Common myeloid progenitor, CD34-positive (primary cell): ENCODE data around the gene TTLL10.
A peak's percentile ranks its signal among the peaks of the same experiment; 100 is the strongest.

Experiments used
- CTCF ChIA-PET: fragments of 350-600 bp; sonication (Branson Sonifier 250); formaldehyde crosslinking; loops from one replicate; lab custom pipeline; 2021; ENCODE audit warnings: antibody characterized with exemption; lab: Charles Lee
- POLR2A ChIA-PET: fragments of 350-600 bp; sonication (Branson Sonifier 250); formaldehyde crosslinking; loops from one replicate; lab custom pipeline; 2021; ENCODE audit warnings: antibody characterized with exemption; lab: Charles Lee
- DNase-seq, 3 donors: peaks; one replicate each; pipeline versions ENCODE4 v3.0.0 to v3.0.0-alpha.2; 2013
- H3K27ac ChIP-seq, 2 experiments: 1 replicate in 1 of 2; 2 replicates in 1 of 2; pipeline ENCODE4 v1.7.0; 2013; ENCODE audit warnings: inconsistent platforms in 2 of 2, low read length in 2 of 2, mild to moderate bottlenecking in 2 of 2, low read depth in 1 of 2, moderate library complexity in 1 of 2; ENCODE audit not compliant: severe bottlenecking in 2 of 2, insufficient read depth in 1 of 2, poor library complexity in 1 of 2
- H3K27me3 ChIP-seq, 5 experiments: replicated peaks in 2 of 5; 1 replicate in 3 of 5; 2 replicates in 2 of 5; pipeline versions ENCODE4 v1.6.1 to v1.7.0; 2013; ENCODE audit warnings: low read length in 4 of 5, mild to moderate bottlenecking in 2 of 5, moderate library complexity in 2 of 5, inconsistent platforms in 1 of 5; ENCODE audit not compliant: insufficient read depth in 5 of 5, control insufficient read depth in 4 of 5
- H3K36me3 ChIP-seq, 4 experiments: 1 replicate in 2 of 4; 2 replicates in 2 of 4; pipeline versions ENCODE4 v1.6.1 to v1.7.0; 2013; ENCODE audit warnings: low read length in 3 of 4, control low read depth in 1 of 4, mild to moderate bottlenecking in 1 of 4; ENCODE audit not compliant: control insufficient read depth in 4 of 4, insufficient read depth in 4 of 4
- H3K4me1 ChIP-seq, 4 experiments: 1 replicate in 3 of 4; 2 replicates in 1 of 4; pipeline versions ENCODE4 v1.6.1 to v1.7.1; 2013; ENCODE audit warnings: low read length in 3 of 4, mild to moderate bottlenecking in 3 of 4, control low read depth in 1 of 4, inconsistent platforms in 1 of 4, moderate library complexity in 1 of 4; ENCODE audit not compliant: control insufficient read depth in 4 of 4, insufficient read depth in 4 of 4; ENCODE audit errors: control extremely low read depth in 1 of 4
- H3K4me3 ChIP-seq, 7 experiments: 1 replicate in 4 of 7; 2 replicates in 3 of 7; pipeline versions ENCODE4 v1.5.1 to v1.7.0; 2013; ENCODE audit warnings: mild to moderate bottlenecking in 7 of 7, low read length in 6 of 7, moderate library complexity in 6 of 7, inconsistent platforms in 2 of 7, low read depth in 2 of 7, control low read depth in 1 of 7; ENCODE audit not compliant: insufficient read depth in 4 of 7, control insufficient read depth in 1 of 7; ENCODE audit errors: extremely low read depth in 1 of 7
- H3K9me3 ChIP-seq, 5 experiments: 1 replicate in 4 of 5; 2 replicates in 1 of 5; pipeline versions ENCODE4 v1.6.1 to v1.7.1; 2013; ENCODE audit warnings: low read length in 4 of 5, mild to moderate bottlenecking in 2 of 5, inconsistent platforms in 1 of 5, low read depth in 1 of 5, moderate library complexity in 1 of 5; ENCODE audit not compliant: control insufficient read depth in 4 of 5, insufficient read depth in 2 of 5; ENCODE audit errors: control extremely low read depth in 1 of 5
- WGBS: methylation state at CpG from one replicate; pipeline ENCODE4 v1.1.5; 2013; ENCODE audit not compliant: insufficient coverage; 5-methylcytosine and 5-hydroxymethylcytosine counted together

The TTLL10 gene

DNA sequence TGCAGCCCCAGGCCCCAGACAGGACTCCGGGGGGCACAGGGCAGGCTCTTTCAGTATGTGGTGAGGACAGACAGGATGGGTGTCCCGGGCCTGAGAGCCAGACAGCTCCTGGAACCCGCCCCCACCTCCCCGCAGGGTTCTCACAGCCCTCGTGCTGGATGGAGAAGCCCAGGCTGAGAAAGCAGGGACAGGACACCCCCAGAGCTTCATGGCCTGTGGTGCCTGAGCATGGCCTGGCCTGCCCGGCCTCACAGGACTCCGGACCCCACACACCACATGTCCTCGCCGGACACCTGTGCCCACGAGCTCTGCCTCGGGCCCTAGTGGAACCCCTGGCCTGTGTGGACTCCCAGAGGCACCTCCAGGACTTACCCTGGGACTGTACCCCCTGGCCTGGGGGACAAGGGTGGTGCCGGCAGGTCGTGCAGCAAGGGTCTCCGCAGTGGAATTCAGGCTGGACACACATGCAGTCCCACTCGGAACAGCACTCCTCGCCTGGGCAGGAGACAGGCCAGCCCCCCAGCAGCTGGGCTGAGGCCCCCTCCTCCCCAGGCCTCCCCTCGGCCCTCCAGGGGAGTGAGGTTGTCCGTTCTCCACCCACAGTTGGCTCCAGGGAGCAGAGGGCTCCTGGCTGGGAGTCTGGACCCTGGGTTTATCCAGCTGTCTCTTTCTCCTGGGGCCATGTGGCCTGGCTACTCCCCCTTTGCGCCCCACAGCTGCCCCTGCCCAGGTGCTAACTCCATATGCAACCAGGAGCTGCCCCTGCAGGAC lies 31.5 kb downstream of the TTLL10 start:
- H3K27ac ChIP-seq, result no peak overlapping the region
- CTCF ChIA-PET, result interaction anchor here (0.7 to 2.3 kb wide), 4 partner anchors 12 to 47 kb away, joined by 3 to 6 read pairs (median 4); partner anchors contain the start of gene TTLL10
- POLR2A ChIA-PET, result no interaction called here

DNA sequence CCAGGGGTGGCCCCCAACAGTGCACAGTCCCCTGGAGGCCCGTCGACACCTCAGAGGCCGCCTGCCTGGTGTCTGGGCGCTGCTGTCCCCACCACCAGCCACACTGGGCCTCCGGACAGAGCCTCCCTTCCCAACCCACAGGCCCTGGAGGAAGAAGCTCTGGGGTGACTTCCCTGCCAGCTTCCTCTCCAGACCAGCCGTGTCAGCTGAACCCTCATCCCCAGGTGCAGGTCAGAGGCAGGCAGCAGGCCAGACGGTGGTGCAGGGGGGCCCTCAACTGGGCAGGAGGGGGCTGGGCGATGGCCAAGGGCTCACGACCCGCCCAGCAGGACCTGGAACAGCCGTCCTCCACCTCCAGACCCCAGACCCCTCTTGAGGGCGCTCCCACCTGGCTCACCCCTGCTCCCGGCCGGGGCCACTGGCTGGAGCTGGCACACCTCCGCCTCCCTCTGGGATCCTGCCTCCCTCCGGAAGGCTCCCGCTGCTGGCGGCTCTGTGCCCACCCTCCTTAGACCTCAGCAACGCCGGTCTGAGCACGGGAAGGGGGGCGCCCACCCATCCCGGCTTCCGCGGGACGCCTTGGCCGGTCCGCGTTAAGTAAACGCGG lies 32.2 kb downstream of the TTLL10 start:
- ChIA-PET POLR2A (no interaction called here), CTCF (interaction anchor here (0.6 to 2.3 kb wide), 5 partner anchors 27 to 92 kb away, joined by 3 to 6 read pairs (median 4); partner anchors contain the start of gene TTLL10)
- H3K27ac ChIP-seq, result no peak overlapping the region
- DNase-seq, result no peak
- H3K36me3 ChIP-seq, result peaks cover 0 to 7% (median 0%) of the 10 kb centered on the region in 4 experiments
- H3K9me3 ChIP-seq, result no peaks in the 10 kb centered on the region
- peaks cover 0 to 21% (median 3%) of the 10 kb centered on the region in 5 experiments for H3K27me3 ChIP-seq
- peaks cover 0 to 76% (median 55%) of the 10 kb centered on the region in 4 experiments for H3K4me1 ChIP-seq
- WGBS, result 18% methylated on average over 26 of the region's 31 CpGs
- peak overlapping the region in 5 of 7 experiments; percentile 19 to 70 (median 54) for H3K4me3 ChIP-seq

More for the DNA sequence above, 31.5 kb downstream of the TTLL10 start:
- Histone ChIP-seq H3K4me1 (peaks cover 0 to 76% (median 59%) of the 10 kb centered on the region in 4 experiments), H3K36me3 (peaks cover 0 to 7% (median 0%) of the 10 kb centered on the region in 4 experiments), H3K27me3 (peaks cover 0 to 21% (median 3%) of the 10 kb centered on the region in 5 experiments), H3K4me3 (peak overlapping the region in 2 of 7 experiments; percentile 64 to 70), H3K9me3 (no peaks in the 10 kb centered on the region)
- DNase-seq, result no peak
- WGBS, result 97% methylated on average over 17 of the region's 19 CpGs

DNA sequence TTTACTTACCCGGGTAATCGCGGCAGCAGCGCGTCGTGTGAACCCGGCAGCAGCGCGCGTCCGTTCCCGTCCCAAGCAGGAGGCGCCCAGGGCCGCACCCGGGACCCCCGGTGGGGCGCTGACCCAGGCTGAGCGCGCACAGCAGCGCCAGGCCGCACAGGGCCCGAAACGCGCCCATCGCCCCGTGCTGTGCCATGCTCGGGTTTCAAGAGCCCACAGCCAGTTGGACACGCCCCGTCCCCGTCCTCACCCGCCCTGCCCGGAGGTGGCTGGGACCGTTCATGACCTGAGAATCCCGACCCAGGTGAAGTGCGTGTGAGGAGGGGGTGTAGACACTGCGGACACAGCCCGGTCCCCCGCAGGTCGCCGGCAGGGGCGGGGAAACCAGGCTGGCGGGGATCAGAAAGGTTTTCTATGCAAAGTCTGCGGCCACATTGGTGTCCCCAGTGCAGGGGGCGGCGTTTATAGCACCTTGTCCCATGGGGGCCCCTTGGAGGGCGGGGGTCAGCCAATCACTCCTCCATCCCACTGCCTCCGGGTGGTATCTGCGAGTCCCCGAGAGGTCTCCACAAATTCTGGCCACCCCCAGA lies 32.8 kb downstream of the TTLL10 start, which contains the start of gene TNFRSF18:
Gene TNFRSF18 (minus strand): TSS at position 217 of the 590 bp plus-strand sequence. CDS start 21 bp downstream, at position 196.
- CTCF ChIA-PET, result interaction anchor here (0.6 to 2.3 kb wide), 5 partner anchors 12 to 91 kb away, joined by 3 to 6 read pairs (median 4); partner anchors contain the start of gene TTLL10
- peaks cover 0 to 21% (median 3%) of the 10 kb centered on the region in 5 experiments for H3K27me3 ChIP-seq
- peak within 1 kb of the TSS; percentile 11 to 70 (median 49) for H3K4me3 ChIP-seq
- POLR2A ChIA-PET, result no interaction called here
- H3K4me1 ChIP-seq, result peaks cover 0 to 79% (median 57%) of the 10 kb centered on the region in 4 experiments
- DNase-seq, result no peak
- H3K9me3 ChIP-seq, result no peaks in the 10 kb centered on the region
- peaks cover 0 to 7% (median 0%) of the 10 kb centered on the region in 4 experiments for H3K36me3 ChIP-seq
- 3% methylated on average over 36 of the region's 49 CpGs for WGBS
- no peak within 1 kb of the TSS for H3K27ac ChIP-seq

DNA sequence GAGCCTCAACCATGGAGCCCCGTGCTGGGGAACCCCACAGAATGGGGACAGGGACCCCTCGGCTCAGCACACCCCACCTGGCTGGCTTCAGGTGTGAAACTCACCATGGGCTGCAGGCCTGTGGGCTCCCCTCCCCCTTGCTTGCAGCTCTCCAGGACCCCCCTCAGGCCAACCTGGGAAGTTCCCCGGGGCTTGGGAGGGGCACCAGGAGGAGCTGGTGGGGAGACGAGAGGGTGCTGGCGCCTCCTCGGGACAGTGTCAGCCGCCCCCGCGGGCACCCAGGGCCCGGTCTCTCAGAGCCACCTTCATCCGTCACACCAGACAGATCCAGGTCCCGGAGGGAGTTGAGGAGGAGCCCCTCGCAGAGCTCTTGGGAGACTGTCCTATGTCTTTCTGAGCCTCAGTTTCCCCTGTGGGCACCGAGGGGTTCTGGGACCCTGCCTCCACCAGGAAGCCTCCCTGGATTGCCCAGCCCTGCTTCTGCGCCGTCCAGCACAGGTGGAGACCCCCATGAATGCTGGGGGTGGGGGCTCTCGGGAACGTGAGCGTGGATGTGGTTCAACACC lies 33.4 kb downstream of the TTLL10 start:
- Histone ChIP-seq H3K36me3 (peaks cover 0 to 7% (median 0%) of the 10 kb centered on the region in 4 experiments), H3K27ac (no peak overlapping the region), H3K4me3 (peak overlapping the region in 4 of 7 experiments; percentile 49 to 70 (median 59)), H3K27me3 (peaks cover 0 to 21% (median 3%) of the 10 kb centered on the region in 5 experiments), H3K9me3 (no peaks in the 10 kb centered on the region), H3K4me1 (peaks cover 0 to 85% (median 63%) of the 10 kb centered on the region in 4 experiments)
- POLR2A ChIA-PET, result no interaction called here
- DNase-seq, result no peak
- WGBS, result 39% methylated on average over 8 of the region's 19 CpGs
- CTCF ChIA-PET, result interaction anchor here (0.6 to 2.3 kb wide), 5 partner anchors 13 to 84 kb away, joined by 3 to 6 read pairs (median 5); partner anchors contain the start of gene TTLL10

DNA sequence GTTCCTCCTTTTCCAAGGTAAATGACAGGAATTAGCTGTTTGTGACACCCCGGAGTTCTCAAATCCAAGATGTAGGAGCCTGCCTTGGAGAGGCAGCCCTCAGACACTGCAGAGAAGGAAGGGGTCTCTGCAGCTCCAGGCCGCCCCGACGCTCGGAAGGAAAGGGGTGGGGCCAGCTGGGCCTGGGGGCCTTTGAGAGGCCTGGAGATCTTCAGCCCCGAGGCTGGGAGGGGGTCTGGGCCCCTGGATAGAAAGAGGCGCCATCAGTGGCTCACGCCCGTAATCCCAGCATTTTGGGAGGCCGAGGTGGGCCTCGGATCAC lies 33.9 kb downstream of the TTLL10 start:
- ChIA-PET POLR2A (no interaction called here), CTCF (interaction anchor here (0.9 to 2.3 kb wide), 5 partner anchors 21 to 85 kb away, joined by 3 to 6 read pairs (median 4); partner anchors contain the start of gene TTLL10)
- H3K27ac ChIP-seq, result no peak overlapping the region
- H3K4me1 ChIP-seq, result peaks cover 0 to 89% (median 67%) of the 10 kb centered on the region in 4 experiments
- H3K36me3 ChIP-seq, result peaks cover 0 to 7% (median 0%) of the 10 kb centered on the region in 4 experiments
- H3K9me3 ChIP-seq, result no peaks in the 10 kb centered on the region
- no peak overlapping the region for H3K4me3 ChIP-seq
- WGBS, result 64% methylated on average over 6 of the region's 11 CpGs
- DNase-seq, result no peak
- H3K27me3 ChIP-seq, result peaks cover 0 to 21% (median 3%) of the 10 kb centered on the region in 5 experiments

DNA sequence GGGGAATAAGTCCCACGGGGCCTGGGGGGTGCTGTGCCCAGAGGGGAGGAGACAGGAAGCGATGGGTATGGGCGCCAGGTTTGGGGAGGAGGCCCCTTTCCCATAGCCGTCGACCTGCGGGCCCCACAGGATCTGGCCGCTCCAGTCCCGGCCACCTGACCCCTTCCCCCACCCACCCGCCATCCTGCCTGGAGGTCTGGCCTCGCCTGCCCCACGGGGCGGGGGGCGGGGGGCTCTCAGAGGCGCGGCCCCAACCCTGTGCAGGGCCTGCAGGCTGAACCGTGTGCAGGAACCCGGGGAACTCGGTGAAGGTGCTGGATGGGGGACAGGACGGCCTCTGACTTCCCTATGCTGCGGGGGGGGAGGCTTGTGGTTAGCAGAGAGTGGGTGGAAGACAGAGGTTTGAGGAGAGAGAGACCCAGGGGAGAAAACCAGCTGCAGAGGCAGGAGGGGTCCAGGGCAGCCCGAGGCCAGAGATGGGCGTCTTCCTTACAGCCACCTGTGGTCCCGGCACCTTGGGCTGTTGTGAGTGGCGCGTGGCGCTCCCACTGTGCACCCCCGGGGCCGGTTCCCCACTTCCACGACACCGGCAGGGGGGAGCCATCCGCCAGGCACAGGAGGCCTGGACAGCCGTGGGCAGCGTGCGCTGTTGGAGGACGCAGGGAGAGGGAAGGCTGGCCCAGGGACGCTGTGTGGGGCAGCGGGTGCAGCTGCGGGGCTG lies 35.2 kb downstream of the TTLL10 start:
- Histone ChIP-seq H3K27me3 (peaks cover 0 to 21% (median 3%) of the 10 kb centered on the region in 5 experiments), H3K4me1 (peaks cover 0 to 95% (median 80%) of the 10 kb centered on the region in 4 experiments), H3K9me3 (no peaks in the 10 kb centered on the region), H3K4me3 (peak overlapping the region in 4 of 7 experiments; percentile 21 to 55 (median 30)), H3K27ac (no peak overlapping the region), H3K36me3 (peaks cover 0 to 3% (median 0%) of the 10 kb centered on the region in 4 experiments)
- CTCF ChIA-PET, result interaction anchor here (0.9 to 1.7 kb wide), 4 partner anchors 13 to 86 kb away, joined by 3 to 5 read pairs (median 3); no protein-coding TSS in a partner anchor
- DNase-seq, result peak; percentile 61 to 91 (median 90)
- 13% methylated on average over 32 of the region's 38 CpGs for WGBS
- POLR2A ChIA-PET, result interaction anchor here (0.7 kb wide), 1 partner anchor 25 kb away, joined by 3 read pairs; no protein-coding TSS in a partner anchor
